Measurements from ENCODE around the gene SRPX2.

DNA sequence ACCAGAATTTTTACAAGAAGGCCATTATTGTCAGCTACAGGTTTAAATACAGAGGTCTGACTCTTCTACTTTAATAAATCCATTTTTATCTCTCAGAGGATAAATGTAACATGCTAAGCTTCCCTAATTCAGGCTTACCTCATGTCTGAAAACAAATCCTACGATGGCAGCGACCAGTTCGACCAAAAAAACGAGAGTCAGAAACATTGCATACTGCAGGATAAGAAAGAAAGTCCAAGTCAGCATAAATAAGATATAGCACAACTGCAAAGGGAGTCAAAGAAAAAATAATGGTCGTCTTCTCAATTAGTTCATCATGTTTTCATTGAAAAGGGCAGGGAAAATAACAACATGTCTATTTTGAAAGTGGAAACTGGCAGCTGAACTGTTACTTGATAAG is 9.0 kb upstream of the SRPX2 start:
- TF ChIP-seq POLR2A (IDR thresholded peaks at IDR 0.05; ENCODE audit: low read depth) (no peak), CTCF (IDR thresholded peaks at IDR 0.05) (no peak)
